Esophagus muscularis mucosa (tissue), 4 donors: Measurements from ENCODE around the gene JUNB. TPM values are rescaled to one million over a fixed set of nuclear protein-coding genes. Genes with fewer than 3 reads are reported as not detected.

Experiments used
- DNase-seq: peaks from one replicate; pipeline ENCODE4 v3.0.0-alpha.2; 2017; ENCODE audit errors: extremely low spot score
- H3K27ac ChIP-seq, 4 donors: fragments of 200-600 bp; sonication (generic); replicated peaks in 1 of 4; 1 replicate in 3 of 4; 2 replicates in 1 of 4; pipeline ENCODE4 v1.5.1; 2016 to 2019; ENCODE audit warnings: mild to moderate bottlenecking in 1 of 4
- H3K27me3 ChIP-seq, 4 donors: fragments of 200-600 bp; sonication (generic); one replicate each; pipeline versions ENCODE4 v1.5.1 to v1.6.0; 2016 to 2019
- H3K36me3 ChIP-seq, 4 donors: fragments of 200-600 bp; sonication (generic); one replicate each; pipeline ENCODE4 v1.5.1; 2016 to 2019
- H3K4me1 ChIP-seq, 4 donors: fragments of 200-600 bp; sonication (generic); one replicate each; pipeline ENCODE4 v1.5.1; 2016 to 2019
- H3K4me3 ChIP-seq, 4 donors: fragments of 200-600 bp; sonication (generic); 1 replicate in 2 of 4; 2 replicates in 2 of 4; pipeline ENCODE4 v1.5.1; 2016 to 2019; ENCODE audit warnings: mild to moderate bottlenecking in 4 of 4, moderate library complexity in 1 of 4
- H3K9me3 ChIP-seq, 4 donors: fragments of 200-600 bp; sonication (generic); 1 replicate in 3 of 4; 2 replicates in 1 of 4; pipeline ENCODE4 v1.5.1; 2016 to 2019
- CTCF ChIP-seq, 3 experiments: fragments of 200-600 bp in 2 of 3; fragments of 450-650 bp in 1 of 3; sonication (generic) in 2 of 3; IDR thresholded peaks; one replicate each; pipeline ENCODE4 v1.5.1; 2017 to 2019; ENCODE audit warnings: antibody characterized with exemption in 3 of 3, mild to moderate bottlenecking in 2 of 3, moderate library complexity in 1 of 3
- EP300 ChIP-seq: sonication (generic); formaldehyde crosslinking; IDR thresholded peaks from one replicate; pipeline ENCODE4 v1.6.1; 2017; ENCODE audit warnings: antibody characterized with exemption
- POLR2A ChIP-seq: fragments of 450-650 bp; IDR thresholded peaks from one replicate; pipeline ENCODE4 v1.6.1; 2017; ENCODE audit warnings: antibody characterized with exemption, moderate library complexity, mild to moderate bottlenecking, low read depth
- POLR2AphosphoS5 ChIP-seq, 2 donors: sonication (generic); formaldehyde crosslinking; IDR thresholded peaks; one replicate each; pipeline ENCODE4 v1.6.1; 2017; ENCODE audit warnings: antibody characterized with exemption in 2 of 2
- WGBS: methylation state at CpG from one replicate; pipeline ENCODE4 v1.1.5; 2018; 5-methylcytosine and 5-hydroxymethylcytosine counted together
- intact Hi-C: fragments of 100-400 bp; cut with DNase I; formaldehyde crosslinking; loops from one replicate; pipeline ENCODE4 v1.15.1; 2023
- total RNA-seq, 4 donors: library from RNA; depleted of rRNA; stranded (reverse); fragments of >200 nt; gene quantifications; one replicate each; pipeline versions ENCODE4 v1.1.0 to v1.2.1, GENCODE V29; 2016

The JUNB gene
- total RNA-seq, 4 donors from 2014 or later: 82.2 to 1,609 (median 182) TPM

GRCh38 chr19:12828494-12828893 lies 37.2 kb downstream of the JUNB start:
- no peak overlapping the region for H3K27ac ChIP-seq
- 20% methylated on average over 10 of the region's 23 CpGs for WGBS
- no peak for DNase-seq
- H3K4me3 ChIP-seq: no peak overlapping the region
- peaks cover 0 to 100% (median 81%) of the 10 kb centered on the region in 4 donors for H3K27me3 ChIP-seq
- intact Hi-C loops: no loop called here
- peaks cover 3 to 31% (median 24%) of the 10 kb centered on the region in 4 donors for H3K4me1 ChIP-seq
- TF ChIP-seq POLR2AphosphoS5 (IDR thresholded peaks at IDR 0.05) (no peak), CTCF (IDR thresholded peaks at IDR 0.05) (no peak), EP300 (no peak), POLR2A (no peak)
- H3K9me3 ChIP-seq: no peaks in the 10 kb centered on the region
- no peaks in the 10 kb centered on the region for H3K36me3 ChIP-seq

GRCh38 chr19:12833418-12833737 lies 42.1 kb downstream of the JUNB start:
- no peaks in the 10 kb centered on the region for H3K36me3 ChIP-seq
- H3K27ac ChIP-seq: no peak overlapping the region
- TF ChIP-seq POLR2A (no peak), EP300 (no peak), CTCF (IDR thresholded peaks at IDR 0.05) (no peak), POLR2AphosphoS5 (IDR thresholded peaks at IDR 0.05) (no peak)
- intact Hi-C loops: no loop called here
- H3K4me1 ChIP-seq: peaks cover 8 to 55% (median 35%) of the 10 kb centered on the region in 4 donors
- peaks cover 0 to 100% (median 85%) of the 10 kb centered on the region in 4 donors for H3K27me3 ChIP-seq
- 0% methylated on average over 2 of the region's 5 CpGs for WGBS
- no peak for DNase-seq
- H3K9me3 ChIP-seq: no peaks in the 10 kb centered on the region
- peak overlapping the region; percentile 48 to 59 (median 51) for H3K4me3 ChIP-seq

- TF ChIP-seq POLR2A: no peak
Observed at GRCh38 chr19:12833738-12834565, 42.7 kb downstream of the JUNB start.

GRCh38 chr19:12834566-12834943 lies 43.3 kb downstream of the JUNB start, which contains the start of gene RTBDN:
Gene RTBDN (minus strand): TSS chr19:12834579. CDS start chr19:12829979, 4,600 bp downstream.
- TF ChIP-seq POLR2A (no peak), EP300 (no peak), POLR2AphosphoS5 (IDR thresholded peaks at IDR 0.05) (no peak), CTCF (IDR thresholded peaks at IDR 0.05) (no peak)
- peaks cover 0 to 100% (median 89%) of the 10 kb centered on the region in 4 donors for H3K27me3 ChIP-seq
- H3K27ac ChIP-seq: no peak within 1 kb of the TSS
- no peak for DNase-seq
- intact Hi-C loops: no loop called here
- H3K4me1 ChIP-seq: peaks cover 14 to 59% (median 40%) of the 10 kb centered on the region in 4 donors
- 16% methylated on average over 17 of the region's 20 CpGs for WGBS
- H3K9me3 ChIP-seq: no peaks in the 10 kb centered on the region
- peak within 1 kb of the TSS; percentile 48 to 59 (median 51) for H3K4me3 ChIP-seq
- H3K36me3 ChIP-seq: no peaks in the 10 kb centered on the region

More at GRCh38 chr19:12833738-12834565, 42.7 kb downstream of the JUNB start:
- no peak for DNase-seq
- intact Hi-C loops: no loop called here
- H3K9me3 ChIP-seq: no peaks in the 10 kb centered on the region
- H3K36me3 ChIP-seq: no peaks in the 10 kb centered on the region
- peak overlapping the region; percentile 48 to 59 (median 51) for H3K4me3 ChIP-seq
- 3% methylated on average over 11 of the region's 87 CpGs for WGBS
- peaks cover 14 to 57% (median 39%) of the 10 kb centered on the region in 4 donors for H3K4me1 ChIP-seq
- H3K27ac ChIP-seq: no peak overlapping the region
- H3K27me3 ChIP-seq: peaks cover 0 to 100% (median 89%) of the 10 kb centered on the region in 4 donors

- Histone ChIP-seq H3K36me3 (no peaks in the 10 kb centered on the region), H3K27me3 (peaks cover 0 to 100% (median 89%) of the 10 kb centered on the region in 4 donors), H3K4me1 (peaks cover 14 to 59% (median 40%) of the 10 kb centered on the region in 4 donors), H3K9me3 (no peaks in the 10 kb centered on the region), H3K27ac (no peak overlapping the region), H3K4me3 (no peak overlapping the region)
- 9% methylated on average over 23 of the region's 39 CpGs for WGBS
- intact Hi-C loops: no loop called here
- no peak for DNase-seq
- TF ChIP-seq CTCF (IDR thresholded peaks at IDR 0.05) (no peak), EP300 (no peak)
Observed at GRCh38 chr19:12834976-12835757, 43.9 kb downstream of the JUNB start.
